ENCODE results near the gene AK8.

DNA sequence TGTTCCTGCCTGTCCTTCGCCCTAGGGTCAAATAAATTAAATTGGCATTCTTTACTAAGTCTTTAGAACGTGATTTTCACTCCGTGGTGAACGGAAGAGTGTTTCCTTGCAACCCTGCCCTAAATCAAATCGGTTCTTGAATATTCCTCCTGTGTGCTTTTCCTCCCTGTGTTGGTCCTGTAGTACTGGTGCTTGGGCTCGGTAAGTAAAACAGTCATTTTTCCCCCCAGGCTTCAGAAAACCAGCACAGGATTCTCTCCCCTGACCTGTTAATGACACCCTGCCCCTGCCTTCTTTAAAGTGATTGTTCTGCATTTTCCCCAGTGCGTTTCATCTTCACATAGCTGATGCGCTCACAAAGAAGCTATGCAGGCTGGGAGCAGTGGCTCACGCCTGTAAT is 96.0 kb downstream of the AK8 start:
- TF ChIP-seq, protein P1, sequence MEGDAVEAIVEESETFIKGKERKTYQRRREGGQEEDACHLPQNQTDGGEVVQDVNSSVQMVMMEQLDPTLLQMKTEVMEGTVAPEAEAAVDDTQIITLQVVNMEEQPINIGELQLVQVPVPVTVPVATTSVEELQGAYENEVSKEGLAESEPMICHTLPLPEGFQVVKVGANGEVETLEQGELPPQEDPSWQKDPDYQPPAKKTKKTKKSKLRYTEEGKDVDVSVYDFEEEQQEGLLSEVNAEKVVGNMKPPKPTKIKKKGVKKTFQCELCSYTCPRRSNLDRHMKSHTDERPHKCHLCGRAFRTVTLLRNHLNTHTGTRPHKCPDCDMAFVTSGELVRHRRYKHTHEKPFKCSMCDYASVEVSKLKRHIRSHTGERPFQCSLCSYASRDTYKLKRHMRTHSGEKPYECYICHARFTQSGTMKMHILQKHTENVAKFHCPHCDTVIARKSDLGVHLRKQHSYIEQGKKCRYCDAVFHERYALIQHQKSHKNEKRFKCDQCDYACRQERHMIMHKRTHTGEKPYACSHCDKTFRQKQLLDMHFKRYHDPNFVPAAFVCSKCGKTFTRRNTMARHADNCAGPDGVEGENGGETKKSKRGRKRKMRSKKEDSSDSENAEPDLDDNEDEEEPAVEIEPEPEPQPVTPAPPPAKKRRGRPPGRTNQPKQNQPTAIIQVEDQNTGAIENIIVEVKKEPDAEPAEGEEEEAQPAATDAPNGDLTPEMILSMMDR (IDR thresholded peaks at IDR 0.05): no peak
- TF ChIP-seq POLR2A (IDR thresholded peaks at IDR 0.05): no peak
